H1 (cell line): ENCODE measurements around the gene THADA. TPM values are rescaled to one million over a fixed set of nuclear protein-coding genes. Genes with fewer than 3 reads are reported as not detected.

Experiments
- CTCF ChIA-PET: fragments of 300-600 bp; sonication (Branson Sonifier 250); formaldehyde crosslinking; loops from one replicate; lab custom pipeline; 2021; ENCODE audit not compliant: partially characterized antibody; lab: Charles Lee
- POLR2A ChIA-PET: fragments of 300-600 bp; sonication (Branson Sonifier 250); formaldehyde crosslinking; loops from one replicate; lab custom pipeline; 2021; ENCODE audit warnings: inconsistent platforms; ENCODE audit not compliant: partially characterized antibody; lab: Charles Lee
- DNase-seq, 2 experiments: peaks; one replicate each; pipeline versions ENCODE4 v3.0.0 to v3.0.0-alpha.2; 2010 to 2022; ENCODE audit warnings: low spot score in 2 of 2, low read depth in 1 of 2, mixed read lengths in 1 of 2
- FAIRE-seq: peaks from 2 replicates; lab custom pipeline; 2011; peaks lifted over from hg19 to GRCh38; lab: Jason Lieb, UNC
- H2AFZ ChIP-seq: 2 replicates; pipeline ENCODE4 v1.8.1; 2012; ENCODE audit warnings: low read length, inconsistent platforms
- H2AK5ac ChIP-seq: 2 replicates; pipeline ENCODE4 v1.6.1; 2013; ENCODE audit warnings: low read depth, low read length
- H2BK120ac ChIP-seq: replicated peaks from 2 replicates; pipeline ENCODE3; 2013; ENCODE audit warnings: low read depth, low read length, inconsistent platforms
- H2BK12ac ChIP-seq: 2 replicates; pipeline ENCODE4 v1.6.1; 2013; ENCODE audit warnings: low read depth, low read length
- H2BK15ac ChIP-seq: 2 replicates; pipeline ENCODE4 v1.6.1; 2013; ENCODE audit warnings: low read length
- H2BK20ac ChIP-seq: 2 replicates; pipeline ENCODE4 v1.6.1; 2013; ENCODE audit warnings: low read length
- H2BK5ac ChIP-seq: 2 replicates; pipeline ENCODE4 v1.6.1; 2013; ENCODE audit warnings: low read depth, low read length
- H3K14ac ChIP-seq: 2 replicates; pipeline ENCODE4 v1.6.1; 2013; ENCODE audit warnings: inconsistent platforms; ENCODE audit not compliant: insufficient read length
- H3K18ac ChIP-seq: 2 replicates; pipeline ENCODE4 v1.6.1; 2013; ENCODE audit warnings: low read length; ENCODE audit errors: extremely low read depth
- H3K23ac ChIP-seq: 2 replicates; pipeline ENCODE4 v1.6.1; 2013; ENCODE audit warnings: inconsistent platforms; ENCODE audit not compliant: insufficient read length
- H3K23me2 ChIP-seq: 2 replicates; pipeline ENCODE4 v1.6.1; 2013; ENCODE audit warnings: low read depth, low read length
- H3K27ac ChIP-seq: 2 replicates; pipeline ENCODE4 v1.6.1; 2011; ENCODE audit warnings: low read depth, low read length, inconsistent platforms
- H3K27me3 ChIP-seq, 4 experiments: replicated peaks in 1 of 4; 1 replicate in 1 of 4; 2 replicates in 3 of 4; pipeline versions ENCODE4 v1.6.1 to v1.8.1; 2011 to 2013; ENCODE audit warnings: low read length in 3 of 4, mild to moderate bottlenecking in 3 of 4, inconsistent platforms in 2 of 4, mixed read lengths in 2 of 4, moderate library complexity in 1 of 4; ENCODE audit not compliant: control insufficient read depth in 3 of 4, insufficient read depth in 3 of 4; ENCODE audit errors: extremely low read depth in 1 of 4
- H3K36me3 ChIP-seq, 4 experiments: 2 replicates each; pipeline versions ENCODE4 v1.6.1 to v1.8.1; 2011 to 2013; ENCODE audit warnings: mild to moderate bottlenecking in 4 of 4, low read length in 3 of 4, moderate library complexity in 2 of 4, control low read depth in 1 of 4, inconsistent platforms in 1 of 4; ENCODE audit not compliant: insufficient read depth in 4 of 4, control insufficient read depth in 2 of 4
- H3K4ac ChIP-seq: replicated peaks from 2 replicates; pipeline ENCODE3; 2013; ENCODE audit warnings: low read length, low read depth, mixed read lengths, inconsistent platforms; ENCODE audit not compliant: insufficient read length
- H3K4me1 ChIP-seq, 4 experiments: replicated peaks in 1 of 4; 1 replicate in 1 of 4; 2 replicates in 3 of 4; pipeline versions ENCODE4 v1.6.1 to v1.8.1; 2011 to 2013; ENCODE audit warnings: low read length in 3 of 4, inconsistent platforms in 2 of 4, mixed read lengths in 1 of 4; ENCODE audit not compliant: insufficient read depth in 4 of 4, control insufficient read depth in 3 of 4
- H3K4me2 ChIP-seq, 2 experiments: 2 replicates each; pipeline versions ENCODE4 v1.6.1 to v1.8.1; 2011 to 2013; ENCODE audit warnings: low read depth in 2 of 2, low read length in 2 of 2, control low read depth in 1 of 2, inconsistent platforms in 1 of 2, mild to moderate bottlenecking in 1 of 2; ENCODE audit not compliant: insufficient read depth in 1 of 2
- H3K4me3 ChIP-seq, 4 experiments: fragments of 200-600, 300-600 bp in 1 of 4; sonication (generic), shearing (Covaris generic), sonication (Bioruptor Twin) in 1 of 4; 2 replicates each; pipeline versions ENCODE4 v1.5.1 to v1.8.1; 2011 to 2016; ENCODE audit warnings: low read length in 4 of 4, low read depth in 3 of 4, control low read depth in 2 of 4, inconsistent platforms in 2 of 4, mild to moderate bottlenecking in 2 of 4, mixed read lengths in 1 of 4, moderate library complexity in 1 of 4; ENCODE audit not compliant: insufficient read depth in 2 of 4; ENCODE audit errors: extremely low read depth in 1 of 4
- H3K56ac ChIP-seq: replicated peaks from 2 replicates; pipeline ENCODE3; 2013; ENCODE audit warnings: low read depth, mild to moderate bottlenecking, mixed read lengths, low read length, inconsistent platforms; ENCODE audit not compliant: insufficient read length
- H3K79me1 ChIP-seq: 2 replicates; pipeline ENCODE4 v1.6.1; 2013; ENCODE audit warnings: low read depth, low read length, control low read depth
- H3K79me2 ChIP-seq, 2 experiments: 2 replicates each; pipeline versions ENCODE4 v1.6.1 to v1.8.1; 2012 to 2013; ENCODE audit warnings: low read length in 2 of 2, mild to moderate bottlenecking in 2 of 2, inconsistent platforms in 1 of 2; ENCODE audit not compliant: insufficient read depth in 2 of 2, control insufficient read depth in 1 of 2
- H3K9ac ChIP-seq, 4 experiments: replicated peaks in 1 of 4; 1 replicate in 1 of 4; 2 replicates in 3 of 4; pipeline versions ENCODE4 v1.6.1 to v1.8.1; 2011 to 2013; ENCODE audit warnings: low read depth in 3 of 4, low read length in 3 of 4, control low read depth in 2 of 4, mild to moderate bottlenecking in 2 of 4, moderate library complexity in 2 of 4, inconsistent platforms in 1 of 4; ENCODE audit errors: extremely low read depth in 1 of 4
- H3K9me3 ChIP-seq, 2 experiments: 2 replicates each; pipeline versions ENCODE4 v1.6.1 to v1.8.1; 2012 to 2013; ENCODE audit warnings: mild to moderate bottlenecking in 2 of 2, moderate library complexity in 2 of 2, control low read depth in 1 of 2, inconsistent platforms in 1 of 2, low read depth in 1 of 2, low read length in 1 of 2, mixed read lengths in 1 of 2; ENCODE audit not compliant: insufficient read depth in 2 of 2
- H4K20me1 ChIP-seq, 2 experiments: replicated peaks in 1 of 2; 2 replicates each; pipeline versions ENCODE3 to v1.8.1; 2011 to 2013; ENCODE audit warnings: inconsistent platforms in 2 of 2, low read length in 2 of 2, mild to moderate bottlenecking in 1 of 2; ENCODE audit not compliant: insufficient read depth in 2 of 2, control insufficient read depth in 1 of 2
- H4K5ac ChIP-seq: 2 replicates; pipeline ENCODE4 v1.6.1; 2013; ENCODE audit warnings: low read length, low read depth, mixed read lengths, inconsistent platforms; ENCODE audit not compliant: insufficient read length
- H4K8ac ChIP-seq: 2 replicates; pipeline ENCODE4 v1.8.0; 2013; ENCODE audit warnings: mild to moderate bottlenecking, moderate library complexity, low read length, inconsistent platforms; ENCODE audit not compliant: insufficient read depth; ENCODE audit errors: extremely low read depth
- H4K91ac ChIP-seq: replicated peaks from 2 replicates; pipeline ENCODE3; 2013; ENCODE audit warnings: low read length, mixed read lengths, inconsistent platforms; ENCODE audit not compliant: insufficient read length
- BCL11A ChIP-seq, 2 experiments: IDR thresholded peaks; one replicate each; pipeline ENCODE4 v1.6.1; 2011; ENCODE audit warnings: low read depth in 2 of 2, low read length in 2 of 2, mild to moderate bottlenecking in 2 of 2
- HDAC6 ChIP-seq: IDR thresholded peaks from one replicate; pipeline ENCODE4 v1.7.1; 2012; ENCODE audit warnings: low read depth, mild to moderate bottlenecking, inconsistent platforms, low read length, moderate library complexity
- JUN ChIP-seq: IDR thresholded peaks from 2 replicates; pipeline ENCODE4 v1.6.1; 2011; ENCODE audit warnings: low read depth, mild to moderate bottlenecking, improper control_type of control experiment, low read length
- MAX ChIP-seq: IDR thresholded peaks from 2 replicates; pipeline ENCODE4 v1.6.1; 2012; ENCODE audit warnings: inconsistent platforms
- PHF8 ChIP-seq: fragments of 200-600 bp; sonication (generic); conservative IDR thresholded peaks from 2 replicates; pipeline ENCODE4 v1.7.1; 2012; ENCODE audit warnings: low read depth, mild to moderate bottlenecking, inconsistent platforms, low read length, moderate library complexity
- RFX5 ChIP-seq: IDR thresholded peaks from 2 replicates; pipeline ENCODE4 v1.6.1; 2011; ENCODE audit warnings: low read depth, low read length, improper control_type of control experiment, borderline replicate concordance
- TAF1 ChIP-seq: IDR thresholded peaks from 2 replicates; pipeline ENCODE4 v1.6.1; 2011; ENCODE audit warnings: mild to moderate bottlenecking, low read depth, low read length
- TEAD4 ChIP-seq: IDR thresholded peaks from 2 replicates; pipeline ENCODE4 v1.6.1; 2012; ENCODE audit warnings: low read depth, low read length, inconsistent platforms, mixed read lengths
- USF2 ChIP-seq: IDR thresholded peaks from 2 replicates; pipeline ENCODE4 v1.6.1; 2011; ENCODE audit warnings: low read length, improper control_type of control experiment
- WGBS, 2 experiments: shearing (Covaris generic) in 1 of 2; methylation state at CpG; one replicate each; pipeline versions ENCODE4 v1.1.6 to v1.1.7; 2013 to 2015; ENCODE audit warnings: low lambda C conversion rate in 2 of 2, mixed read lengths in 2 of 2, inconsistent platforms in 1 of 2, low coverage in 1 of 2, missing lambda C conversion rate in 1 of 2; ENCODE audit not compliant: insufficient replicate concordance in 2 of 2, insufficient coverage in 1 of 2, insufficient read length in 1 of 2; ENCODE audit errors: extremely low coverage in 1 of 2, missing lambda C conversion rate in 1 of 2; 5-methylcytosine and 5-hydroxymethylcytosine counted together
- polyA plus RNA-seq, 7 experiments: library from polyadenylated mRNA; depleted of rRNA in 3 of 7; stranded (reverse) in 5 of 7; unstranded in 2 of 7; fragments of >200 nt in 5 of 7; fragments of 200-250 nt in 2 of 7; gene quantifications; 1 replicate in 5 of 7; 2 replicates in 1 of 7; 4 replicates in 1 of 7; pipeline versions ENCODE4 v1.2.1 to v1.2.3, GENCODE V29; 2011 to 2013; ENCODE audit warnings: missing spikeins in 2 of 7, mixed read lengths in 2 of 7
- total RNA-seq: library from RNA; stranded (reverse); fragmentation: NEBNext Ultra II Directional; extraction: Animal tissue kit (Norgen Biotek cat#: 25700); gene quantifications from 2 replicates; pipeline ENCODE4 v1.2.1, GENCODE V29; 2021

THADA gene
- total and polyA plus RNA-seq, 2 of the 8 experiments (the other 6 are each of a cell fraction or from before 2014, with no cell fraction given), result 22.4 to 26.8 TPM

GRCh38 chr2:43569921-43570320 is 25.9 kb downstream of the THADA start:
- Histone ChIP-seq H4K8ac (no peak overlapping the region), H2BK12ac (no peak overlapping the region), H3K79me2 (no peaks in the 10 kb centered on the region), H3K9me3 (no peaks in the 10 kb centered on the region), H2AK5ac (no peak overlapping the region), H3K4me1 (no peaks in the 10 kb centered on the region), H3K23me2 (no peaks in the 10 kb centered on the region), H3K4me2 (no peak overlapping the region), H3K27me3 (no peaks in the 10 kb centered on the region), H2BK20ac (no peak overlapping the region), H2BK120ac (no peak overlapping the region), H3K4me3 (no peak overlapping the region), H3K23ac (no peak overlapping the region), H2AFZ (no peak overlapping the region), H3K36me3 (peaks cover 13 to 33% (median 24%) of the 10 kb centered on the region in 4 experiments), H3K9ac (no peak overlapping the region), H4K20me1 (no peaks in the 10 kb centered on the region), H3K4ac (no peak overlapping the region), H3K18ac (no peak overlapping the region), H2BK15ac (no peak overlapping the region), H3K79me1 (no peaks in the 10 kb centered on the region), H3K56ac (no peak overlapping the region), H3K14ac (no peak overlapping the region), H2BK5ac (no peak overlapping the region), H3K27ac (no peak overlapping the region), H4K5ac (no peak overlapping the region), H4K91ac (no peak overlapping the region)
- ChIA-PET POLR2A (no interaction called here), CTCF (interaction anchor here (0.9 to 5.0 kb wide), 3 partner anchors 7 to 742 kb away, joined by 3 to 24 read pairs (median 3); no protein-coding TSS in a partner anchor)
- TF ChIP-seq JUN (no peak), TEAD4 (no peak), HDAC6 (no peak), MAX (no peak), PHF8 (no peak), USF2 (no peak), RFX5 (no peak), TAF1 (no peak), BCL11A (IDR thresholded peaks at IDR 0.05; ENCODE audit: low read depth in 2 of 2, low read length in 2 of 2) (no peak)
- 90% methylated on average over 3 of the region's 3 CpGs; no CpG with 5 or more reads in 1 of the 2 experiments for WGBS, 2 experiments
- FAIRE-seq (no peak), DNase-seq (no peak)
